ENCODE data around the gene NUDT1. TPM values are rescaled to one million over a fixed set of nuclear protein-coding genes. Genes with fewer than 3 reads are reported as not detected.

The NUDT1 gene
- 10 to 100 TPM; 85.5 to 86.8 TPM for total RNA-seq

- POLR2A ChIA-PET: interaction anchor here (2.0 kb wide), 1 partner anchor 10 kb away, joined by 9 read pairs; the partner anchor contains the start of gene MAD1L1
- CTCF ChIA-PET: interaction anchor here (0.9 to 2.4 kb wide), 4 partner anchors 19 to 112 kb away, joined by 3 to 7 read pairs (median 4); no protein-coding TSS in a partner anchor
These were observed at the start of gene NUDT1, which contains the start of gene MRM2 for GRCh38 chr7:2241580-2242540. Gene NUDT1 (plus strand): TSS chr7:2242226. CDS start chr7:2244575, 2,349 bp downstream. Gene MRM2 (minus strand): TSS chr7:2242205. CDS start chr7:2242169, 36 bp downstream.

GRCh38 chr7:2192831-2193534 lies 49.0 kb upstream of the NUDT1 start:
- ChIA-PET POLR2A (no interaction called here), CTCF (no interaction called here)

- POLR2A ChIA-PET: no interaction called here
- CTCF ChIA-PET: interaction anchor here (0.6 to 1.1 kb wide), 2 partner anchors 41 to 1912 kb away, joined by 3 to 5 read pairs; no protein-coding TSS in a partner anchor
These were observed 48.3 kb upstream of the NUDT1 start for GRCh38 chr7:2193575-2194305.

- CTCF ChIA-PET: interaction anchor here (0.8 to 1.3 kb wide), 2 partner anchors 12 to 603 kb away, joined by 3 read pairs; no protein-coding TSS in a partner anchor
- POLR2A ChIA-PET: no interaction called here
These were observed 46.4 kb upstream of the NUDT1 start for GRCh38 chr7:2195400-2196246.

GRCh38 chr7:2196381-2197378 lies 45.3 kb upstream of the NUDT1 start:
- POLR2A ChIA-PET: no interaction called here
- CTCF ChIA-PET: interaction anchor here (1.3 kb wide), 1 partner anchor 11 kb away, joined by 3 read pairs; no protein-coding TSS in a partner anchor

- ChIA-PET CTCF (interaction anchor here (1.3 kb wide), 1 partner anchor 10 kb away, joined by 3 read pairs; no protein-coding TSS in a partner anchor), POLR2A (no interaction called here)
These were observed 44.4 kb upstream of the NUDT1 start for GRCh38 chr7:2197436-2198155.

- ChIA-PET POLR2A (no interaction called here), CTCF (no interaction called here)
These were observed 43.8 kb upstream of the NUDT1 start for GRCh38 chr7:2198206-2198605.

- ChIA-PET POLR2A (no interaction called here), CTCF (no interaction called here)
These were observed 43.3 kb upstream of the NUDT1 start for GRCh38 chr7:2198760-2199159.

GRCh38 chr7:2199528-2199927 lies 42.5 kb upstream of the NUDT1 start:
- ChIA-PET CTCF (no interaction called here), POLR2A (no interaction called here)

- POLR2A ChIA-PET: no interaction called here
- CTCF ChIA-PET: no interaction called here
These were observed 42.0 kb upstream of the NUDT1 start for GRCh38 chr7:2199956-2200583.

GRCh38 chr7:2200584-2200980 lies 41.4 kb upstream of the NUDT1 start:
- ChIA-PET CTCF (no interaction called here), POLR2A (no interaction called here)

GRCh38 chr7:2201128-2201527 lies 40.9 kb upstream of the NUDT1 start:
- ChIA-PET CTCF (no interaction called here), POLR2A (no interaction called here)

GRCh38 chr7:2201686-2202360 lies 40.2 kb upstream of the NUDT1 start:
- CTCF ChIA-PET: no interaction called here
- POLR2A ChIA-PET: no interaction called here

- POLR2A ChIA-PET: no interaction called here
- CTCF ChIA-PET: no interaction called here
These were observed 39.7 kb upstream of the NUDT1 start for GRCh38 chr7:2202361-2202761.

- POLR2A ChIA-PET: no interaction called here
- CTCF ChIA-PET: interaction anchor here (0.7 kb wide), 1 partner anchor 799 kb away, joined by 3 read pairs; no protein-coding TSS in a partner anchor
These were observed 38.9 kb upstream of the NUDT1 start for GRCh38 chr7:2202901-2203765.
